HG02943 (cell line): ENCODE data around the gene HGFAC.

Experiments used
- ATAC-seq: cut with Tn5 transposase; IDR thresholded peaks from one replicate; pipeline ENCODE4 v1.9.1; 2021; ENCODE audit warnings: mild to moderate bottlenecking, low read depth, moderate library complexity; ENCODE audit not compliant: unreplicated experiment

The HGFAC gene

DNA sequence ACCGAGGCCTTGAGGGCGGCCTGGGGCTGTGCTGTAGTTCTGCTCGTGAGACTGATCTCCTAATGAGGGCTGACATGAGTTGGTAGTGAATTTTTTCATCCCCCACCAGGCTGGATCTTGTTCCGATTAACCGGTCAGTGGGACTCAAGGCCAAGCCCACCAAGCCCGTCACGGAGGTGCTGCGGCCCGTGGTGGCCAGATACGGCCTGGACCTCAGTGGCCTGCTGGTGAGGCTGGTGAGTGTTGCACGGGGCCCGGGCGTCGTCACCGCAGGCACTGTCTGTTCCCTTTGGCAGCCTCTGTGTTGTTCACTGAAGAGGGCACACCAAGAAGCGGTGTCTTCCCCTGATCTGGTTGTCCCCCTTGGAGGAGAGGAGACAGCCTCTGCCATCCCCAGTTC, 18.4 kb upstream of the HGFAC start:
- ATAC-seq: no peak

DNA sequence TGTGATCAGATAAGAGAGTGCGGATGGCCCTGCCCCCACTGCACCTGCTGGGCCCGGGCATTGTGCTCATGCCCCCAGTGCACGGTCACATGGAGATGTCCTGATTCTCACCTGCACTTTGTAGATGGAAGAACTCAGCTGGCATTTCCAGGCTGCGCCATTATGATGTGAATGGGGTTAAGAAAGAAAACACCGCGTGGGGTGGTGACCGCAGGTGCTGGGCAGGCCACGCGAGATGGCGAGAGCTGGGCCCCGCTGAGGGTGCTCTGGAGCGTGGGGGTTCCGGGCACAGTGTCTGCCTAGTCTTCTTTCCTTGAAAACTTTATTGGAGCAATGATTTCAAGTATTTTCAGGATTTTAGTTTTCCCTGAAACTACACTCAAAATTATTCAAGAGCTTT, 17.8 kb upstream of the HGFAC start:
- ATAC-seq: no peak

DNA sequence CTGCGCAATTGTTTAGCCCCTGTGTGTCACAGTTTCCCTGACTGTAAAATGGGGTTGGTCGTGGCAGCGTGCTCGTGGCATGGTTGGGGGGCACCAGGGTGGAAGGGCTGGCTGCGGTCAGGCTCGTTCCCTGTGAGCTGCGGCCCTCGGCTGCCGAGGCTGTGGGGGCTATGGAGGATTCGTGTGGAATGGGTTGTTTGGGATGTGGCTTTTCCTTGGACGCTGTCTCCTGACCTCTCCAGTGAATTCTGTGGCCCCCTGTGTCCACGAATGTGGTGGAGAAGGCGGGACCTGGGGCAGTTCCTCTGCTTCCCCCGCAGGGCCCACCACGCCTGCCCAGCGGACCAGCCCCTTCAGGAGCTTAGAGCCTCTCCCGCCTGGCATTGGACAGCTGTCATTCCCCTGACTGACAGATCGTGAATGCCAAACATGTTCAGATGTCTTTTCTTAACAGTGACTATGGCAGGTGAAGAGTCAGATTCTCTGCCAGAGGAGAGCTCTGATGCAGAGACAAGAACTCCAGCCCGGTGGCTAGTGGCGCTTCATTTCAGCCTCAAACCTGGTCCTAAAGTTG, 17.2 kb upstream of the HGFAC start:
- ATAC-seq: no peak

DNA sequence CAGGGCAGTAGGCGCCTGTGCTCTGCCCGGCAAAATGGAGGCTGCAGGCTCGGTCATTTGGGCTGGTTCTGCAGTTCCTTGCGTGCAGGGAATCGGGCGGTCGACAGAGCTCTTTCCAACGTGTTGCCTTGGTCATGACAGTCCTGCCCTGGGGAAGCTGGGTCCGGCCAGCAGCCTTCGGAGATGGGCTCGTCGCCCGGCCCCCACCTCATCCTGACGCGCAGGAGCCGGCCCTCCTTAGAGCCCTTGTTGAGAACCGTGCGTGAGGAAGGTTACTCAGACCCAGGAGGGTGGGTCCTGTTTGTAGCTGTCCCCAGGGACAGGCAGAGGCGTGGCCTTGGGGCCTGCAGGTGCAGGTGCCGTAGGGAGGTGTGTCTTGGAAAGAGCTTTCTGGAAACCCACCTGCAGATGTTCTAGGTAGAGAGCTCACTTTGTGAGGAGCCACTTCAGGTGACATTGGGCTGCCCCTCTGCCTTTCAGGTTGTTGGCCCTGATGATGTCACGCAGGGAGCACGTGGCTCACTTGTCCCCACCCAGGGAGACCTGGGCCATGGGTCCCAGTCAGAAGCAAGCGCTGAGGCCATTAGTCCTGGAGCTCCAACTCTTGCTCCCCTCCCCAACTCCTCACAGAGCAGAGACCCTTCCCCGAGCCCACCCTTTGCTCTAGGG, 15.2 kb upstream of the HGFAC start:
- no peak for ATAC-seq

DNA sequence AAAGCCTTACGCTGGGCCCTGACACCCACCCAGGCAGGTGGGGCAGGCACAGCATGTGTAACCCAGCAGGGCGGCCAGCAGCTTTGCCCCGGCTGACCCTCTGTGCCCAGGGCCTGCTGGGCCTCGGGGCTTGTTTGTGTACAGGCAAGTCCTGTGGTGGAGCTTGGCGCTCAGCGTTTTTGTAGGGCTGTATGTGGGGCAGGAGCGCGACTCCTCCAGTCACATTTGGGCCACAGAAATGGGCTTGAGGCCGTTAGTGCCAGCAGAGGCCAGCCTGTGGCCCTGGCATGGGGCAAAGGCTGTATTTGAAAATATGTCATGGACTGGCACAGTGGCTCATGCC, 14.7 kb upstream of the HGFAC start:
- ATAC-seq: no peak

DNA sequence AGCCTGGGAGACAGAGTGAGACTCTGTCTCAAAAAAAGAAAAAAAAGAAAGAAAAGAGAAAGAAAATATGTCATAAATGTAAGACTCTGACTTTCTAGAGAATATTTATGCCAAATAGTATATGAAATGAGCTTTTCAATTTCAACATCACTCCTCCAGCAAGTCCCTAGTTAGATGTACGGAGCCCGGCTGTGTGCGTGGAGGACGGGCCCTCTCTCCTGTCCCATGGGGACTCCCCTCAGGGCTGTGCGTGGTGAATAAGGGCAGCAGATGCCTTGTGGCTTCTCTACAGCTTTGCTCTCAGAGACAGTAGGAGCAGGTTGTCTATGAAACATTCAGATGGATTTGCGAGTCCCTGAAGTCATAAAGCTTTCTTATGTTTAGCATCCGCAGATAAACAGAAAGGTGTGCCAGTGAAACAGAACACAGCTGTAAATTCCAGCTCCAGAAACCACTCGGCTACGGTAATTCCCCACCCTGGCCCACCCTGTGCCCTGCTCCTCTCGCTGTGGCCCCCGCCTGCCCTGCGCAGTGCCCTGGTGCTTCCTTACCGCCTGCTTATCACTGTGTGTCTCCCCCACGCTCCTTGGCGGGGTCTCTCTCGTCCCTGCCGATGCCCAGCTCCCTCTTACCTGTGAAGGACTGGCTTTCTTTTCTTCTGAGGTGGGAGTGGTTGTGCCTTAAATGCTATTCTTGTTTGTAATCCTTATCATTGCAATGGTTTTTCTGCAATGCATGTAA, 13.9 kb upstream of the HGFAC start:
- ATAC-seq: no peak

DNA sequence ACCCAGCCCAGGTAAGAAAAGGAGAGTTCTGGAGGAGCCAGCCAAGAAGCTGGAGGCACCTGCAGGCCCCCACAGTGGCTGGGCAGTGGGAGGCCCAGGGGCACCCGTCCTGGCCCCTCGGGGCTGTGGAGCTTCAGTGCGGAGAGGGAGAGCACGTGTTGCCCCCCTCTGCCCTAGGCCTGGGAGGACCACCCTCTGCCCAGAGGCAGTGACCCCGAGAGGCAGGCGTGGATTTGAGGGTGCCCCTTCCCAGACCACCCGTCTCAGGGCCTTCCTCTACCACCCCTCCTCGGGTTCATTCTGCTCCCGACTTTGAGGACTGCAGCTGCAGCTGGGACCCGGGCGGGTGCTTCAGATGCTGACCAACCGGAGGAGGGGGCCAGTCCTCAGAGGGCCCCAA, 12.1 kb upstream of the HGFAC start:
- ATAC-seq: no peak

DNA sequence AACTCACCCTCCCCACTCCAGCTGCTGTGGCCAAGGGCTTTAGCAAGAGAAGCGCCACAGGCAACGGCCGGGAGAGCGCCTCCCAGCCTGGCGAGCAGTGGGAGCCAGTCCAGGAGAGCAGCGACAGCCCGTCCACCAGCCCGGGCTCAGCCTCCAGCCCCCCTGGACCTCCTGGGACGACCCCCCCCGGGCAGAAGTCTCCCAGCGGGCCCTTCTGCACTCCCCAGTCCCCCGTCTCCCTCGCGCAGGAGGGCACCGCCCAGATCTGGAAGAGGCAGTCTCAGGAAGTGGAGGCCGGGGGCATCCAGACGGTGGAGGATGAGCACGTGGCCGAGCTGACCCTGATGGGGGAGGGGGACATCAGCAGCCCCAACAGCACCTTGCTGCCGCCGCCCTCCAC, 11.2 kb upstream of the HGFAC start:
- no peak for ATAC-seq

DNA sequence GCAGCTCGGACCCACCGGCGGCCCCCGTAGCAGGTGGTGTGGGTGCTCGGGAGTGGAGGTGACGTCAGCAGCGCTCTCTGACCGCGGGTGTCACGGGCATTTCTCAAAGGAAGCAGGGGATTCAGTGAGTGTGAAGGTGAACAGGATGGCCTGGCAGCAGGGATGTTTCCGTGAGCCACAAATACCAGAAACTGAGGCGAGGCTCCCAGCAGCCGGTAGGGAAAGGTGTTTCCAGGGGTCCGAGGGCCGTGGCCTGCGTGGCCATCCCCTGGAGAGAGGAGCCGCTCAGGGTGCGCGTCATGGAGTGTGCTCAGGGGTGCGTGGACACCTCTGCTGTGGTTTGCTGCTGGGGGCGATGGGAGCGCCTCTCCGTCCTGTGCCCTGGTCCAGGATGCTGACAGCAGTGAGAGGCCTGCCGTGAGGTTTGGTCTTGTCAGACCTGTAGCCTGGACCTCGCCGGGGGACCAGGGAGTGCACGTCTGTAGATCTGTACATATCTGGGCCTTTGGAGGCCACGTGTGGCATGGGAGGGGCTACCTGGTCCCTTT, 10.2 kb upstream of the HGFAC start:
- no peak for ATAC-seq

DNA sequence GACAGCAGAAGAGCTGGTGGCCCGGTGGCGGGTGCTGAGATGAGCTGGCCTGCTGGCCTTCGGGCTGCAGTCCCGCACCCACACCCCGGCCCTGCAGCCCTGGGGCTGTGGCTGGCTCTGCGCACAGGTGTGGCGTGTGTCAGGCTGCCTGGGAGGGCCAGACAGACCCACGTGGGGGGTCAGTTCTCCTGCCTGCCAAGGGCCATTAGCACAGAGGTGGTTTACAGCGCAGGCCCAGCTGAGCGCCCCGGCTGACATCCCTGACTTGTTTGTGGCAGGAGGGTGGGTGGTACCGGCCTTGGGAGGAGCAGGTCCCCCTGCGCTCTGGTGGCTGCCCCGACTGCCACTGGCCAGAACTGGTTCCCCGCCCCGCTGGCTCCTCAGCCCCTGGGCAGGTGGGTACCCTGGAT, 9.4 kb upstream of the HGFAC start:
- no peak for ATAC-seq

DNA sequence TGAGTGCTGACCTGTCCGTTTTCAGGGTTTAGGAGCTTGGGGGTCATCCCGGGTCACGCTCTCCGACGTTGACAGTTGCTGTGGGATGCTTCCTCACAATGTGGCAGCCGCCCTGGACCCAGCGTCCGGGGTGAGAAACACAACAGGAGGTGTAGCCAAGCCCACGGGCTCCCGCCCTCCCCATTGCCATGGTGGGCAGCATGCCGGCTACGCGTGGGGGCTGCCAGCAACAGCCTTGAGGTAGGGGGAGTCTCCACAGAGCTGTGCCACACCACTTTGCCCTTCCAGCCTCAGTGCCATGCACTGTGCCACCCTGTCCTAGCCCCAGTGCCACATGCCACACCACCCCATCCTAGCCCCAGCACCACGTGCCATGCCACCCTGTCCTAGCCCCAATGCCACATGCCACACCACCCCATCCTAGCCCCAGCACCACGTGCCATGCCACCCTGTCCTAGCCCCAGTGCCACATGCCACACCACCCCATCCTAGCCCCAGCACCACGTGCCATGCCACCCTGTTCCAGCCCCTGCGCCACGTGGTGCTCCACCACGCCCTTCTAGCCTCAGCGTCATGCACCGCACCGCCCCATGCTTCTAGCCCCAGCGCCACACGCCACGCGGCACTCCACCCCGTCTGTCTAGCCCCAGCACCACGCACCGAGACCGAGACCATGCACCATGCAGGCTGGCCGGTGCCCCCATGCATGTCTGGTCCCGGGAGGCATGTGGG, 8.5 kb upstream of the HGFAC start:
- no peak for ATAC-seq

DNA sequence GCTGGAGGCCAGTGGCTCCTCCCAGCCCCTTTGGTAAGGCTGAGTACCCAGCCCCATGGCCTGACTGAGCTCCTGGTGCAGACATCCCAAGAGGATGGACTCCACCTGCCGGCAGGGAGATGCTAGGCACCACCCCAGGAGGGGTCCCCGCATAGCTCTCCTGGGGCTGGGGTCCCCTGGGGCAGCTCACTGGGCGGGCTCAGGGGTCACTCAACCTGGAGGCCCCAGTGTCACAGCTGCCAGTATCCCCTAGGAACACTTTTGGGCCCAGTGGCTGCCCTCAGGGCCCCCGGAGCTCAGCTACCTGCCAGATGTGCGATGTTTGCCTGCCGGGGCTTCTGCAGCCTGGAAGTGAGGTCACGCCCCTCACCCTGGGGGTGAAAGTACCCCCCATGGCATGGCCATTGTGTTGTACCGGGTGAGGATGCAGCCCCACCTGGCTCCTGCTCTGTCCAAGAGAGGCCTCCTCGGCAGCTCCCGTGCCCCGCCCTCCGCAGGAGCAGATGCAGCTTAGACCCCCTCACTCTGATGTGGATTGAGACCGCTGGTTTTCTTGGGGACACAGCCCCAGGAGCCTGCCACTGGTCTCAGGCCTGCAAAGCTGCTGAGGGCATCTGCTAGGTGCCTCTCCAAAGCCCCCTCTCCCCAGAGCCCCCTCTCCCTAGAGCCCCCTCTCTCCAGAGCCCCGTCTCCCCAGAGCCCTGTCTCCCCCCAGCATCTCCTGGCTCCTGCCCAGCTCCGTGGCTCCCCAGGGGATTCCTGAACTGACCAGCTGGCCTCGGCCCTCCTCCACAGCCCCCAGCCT, 6.7 kb upstream of the HGFAC start:
- no peak for ATAC-seq

DNA sequence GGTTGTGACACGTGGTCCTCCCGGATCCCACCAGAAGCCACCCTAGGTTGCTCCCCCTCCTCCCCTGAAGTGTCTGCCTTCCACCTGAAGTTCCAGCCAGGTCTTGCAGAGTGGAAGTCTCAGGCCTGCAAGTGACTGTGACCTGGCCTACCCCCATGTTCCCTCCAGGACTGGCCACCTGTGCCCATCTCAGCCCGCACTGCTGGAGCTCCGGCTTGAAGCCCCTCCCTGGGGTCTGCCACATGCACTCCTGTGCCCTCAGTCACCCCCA, 6.1 kb upstream of the HGFAC start:
- ATAC-seq: no peak

DNA sequence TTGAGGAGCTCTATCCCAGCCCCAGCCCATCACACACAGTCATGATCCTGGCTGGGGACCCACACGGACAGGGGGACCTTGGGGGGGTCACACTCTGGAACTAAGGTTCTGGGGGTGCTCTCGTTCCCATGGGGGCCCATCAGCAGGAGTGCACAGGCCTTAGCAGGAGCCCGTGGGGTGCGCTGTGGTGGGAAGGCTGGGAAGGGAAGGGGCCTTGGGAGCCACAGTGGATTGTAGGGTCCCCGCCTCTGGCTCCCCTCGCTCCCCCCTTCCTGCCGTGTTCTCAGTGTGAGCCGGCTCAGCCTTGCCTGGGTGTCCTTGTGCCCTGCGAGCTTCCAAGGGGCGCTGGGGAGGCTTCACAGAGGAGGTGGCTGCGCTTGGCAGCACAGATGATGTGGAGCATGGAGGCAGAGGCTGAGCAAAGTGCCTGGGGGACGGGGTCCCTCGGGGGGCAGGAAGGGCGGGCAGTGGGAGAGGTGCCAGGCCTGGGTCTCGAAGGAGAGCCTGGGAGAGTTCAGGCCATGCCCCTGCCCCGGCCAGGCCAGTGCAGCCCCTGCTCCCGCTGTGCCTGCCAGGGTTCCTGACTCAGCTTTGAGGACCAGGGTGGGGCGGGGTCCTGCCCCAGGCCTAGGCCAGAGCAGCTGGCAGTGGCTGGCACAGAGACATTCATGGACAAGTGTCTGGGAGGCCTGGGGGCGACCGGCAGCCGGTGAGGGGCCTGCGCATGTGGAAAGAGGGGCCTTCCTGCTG, 5.5 kb upstream of the HGFAC start:
- no peak for ATAC-seq

DNA sequence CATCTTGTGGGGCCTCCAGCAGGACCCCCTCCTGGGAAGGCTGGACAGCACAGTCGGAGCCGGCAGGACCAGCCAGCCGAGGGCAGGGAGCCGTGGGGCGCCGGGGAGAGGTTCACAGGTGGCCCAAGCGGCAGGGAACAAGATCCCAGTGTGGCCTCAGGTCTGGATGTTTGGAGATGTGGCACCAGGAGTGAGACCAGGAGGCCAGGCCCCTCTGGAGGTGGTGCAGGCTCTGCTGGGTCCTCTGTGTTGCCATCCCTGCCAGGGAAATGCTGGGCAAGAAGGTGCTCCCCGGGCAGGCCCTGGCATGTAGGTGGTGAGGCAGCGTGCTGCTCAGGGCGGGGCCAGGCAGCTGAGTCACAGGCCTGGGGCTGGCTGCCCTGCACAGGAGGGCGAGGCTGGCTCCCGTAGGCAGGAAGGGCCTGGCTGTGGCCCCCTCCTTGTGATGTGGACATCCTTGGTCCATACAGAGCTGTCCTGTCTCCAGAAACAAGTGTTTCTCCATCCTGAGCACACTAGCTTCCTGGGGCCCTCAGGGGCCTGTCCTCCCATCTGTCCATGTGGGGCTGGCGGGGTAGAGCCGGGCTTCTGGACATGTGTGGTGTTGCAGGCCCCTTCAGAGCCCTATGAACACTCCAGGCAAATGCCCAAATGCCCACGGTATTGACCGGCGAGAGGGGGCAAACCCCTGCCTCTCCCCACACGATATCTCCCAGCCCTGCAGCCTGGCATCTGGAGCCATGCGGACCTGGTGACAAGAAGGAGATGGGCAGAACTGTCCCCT, 4.8 kb upstream of the HGFAC start:
- no peak for ATAC-seq

DNA sequence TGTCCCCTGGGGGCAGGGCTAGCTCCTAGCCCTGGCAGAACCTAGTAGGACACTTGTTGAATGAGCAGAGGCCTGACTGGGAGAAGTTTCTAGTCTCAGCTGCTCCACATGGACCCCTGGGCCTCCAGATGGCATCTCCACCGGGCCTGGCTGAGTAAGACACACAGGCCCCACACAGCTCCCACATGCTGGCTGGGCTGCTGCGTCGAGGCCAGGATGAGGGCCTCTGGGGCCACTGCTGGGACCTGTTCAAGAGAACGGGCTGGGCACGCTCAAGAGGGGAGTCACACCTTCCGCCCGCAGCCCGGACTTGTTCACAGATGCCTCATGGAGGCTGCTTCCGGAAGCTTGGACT, 4.2 kb upstream of the HGFAC start:
- no peak for ATAC-seq

DNA sequence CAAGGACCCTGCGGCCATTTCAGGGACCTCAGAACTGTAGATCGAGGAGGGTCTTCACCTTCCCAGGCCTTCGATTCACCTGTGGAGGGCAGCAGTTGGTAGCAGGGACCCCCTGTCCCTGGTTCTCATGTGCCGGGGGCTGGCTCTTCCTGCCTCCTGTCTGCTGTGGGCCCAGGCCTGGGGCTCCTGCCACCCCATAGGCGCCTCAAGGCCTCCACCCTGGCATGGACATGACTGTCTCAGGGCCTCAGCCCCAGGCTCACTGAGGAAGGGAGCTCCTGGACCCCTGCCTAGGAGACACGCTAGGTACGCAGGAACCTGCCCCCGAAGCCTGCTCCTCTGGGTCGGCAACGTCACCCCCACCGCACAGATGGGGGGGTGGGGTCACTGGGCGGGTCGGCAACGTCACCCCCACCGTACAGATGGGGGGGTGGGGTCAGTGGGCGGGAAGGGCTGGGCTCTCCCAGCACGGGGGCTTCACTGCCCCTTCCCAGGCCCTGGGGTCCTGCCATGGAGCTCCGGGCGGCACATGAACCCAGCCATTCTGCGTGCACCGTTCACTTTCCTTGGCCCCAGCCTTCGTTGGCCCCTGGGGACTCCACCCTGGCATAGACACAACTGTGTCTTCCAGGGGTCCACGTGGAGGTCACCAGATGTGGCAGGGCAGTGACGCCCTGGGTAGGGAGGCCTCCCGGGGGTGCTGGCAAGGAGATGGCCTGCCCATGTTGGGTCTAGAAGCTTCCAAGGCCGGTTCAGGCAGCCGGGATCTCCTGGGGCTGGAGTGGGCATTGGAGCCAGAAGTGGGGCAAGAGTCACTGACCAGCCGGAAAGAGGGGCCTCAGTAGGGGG, 3.5 kb upstream of the HGFAC start:
- no peak for ATAC-seq

DNA sequence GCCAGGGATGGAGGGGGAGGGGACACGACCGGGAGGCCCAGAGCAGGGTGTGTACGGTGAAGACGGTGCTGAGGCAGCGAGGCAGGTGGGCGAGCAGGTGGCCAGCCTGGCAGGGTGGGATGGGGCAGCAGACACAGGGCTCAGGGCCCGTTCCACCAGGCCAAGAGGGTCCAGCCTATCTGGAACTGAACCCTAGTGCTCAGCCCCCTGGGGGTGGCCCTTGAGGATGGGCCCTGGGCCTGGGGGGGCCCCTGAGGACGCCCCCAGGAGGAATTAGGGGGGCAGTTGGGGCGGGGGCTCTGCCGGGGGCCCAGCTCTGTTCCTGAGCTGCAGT, 3.0 kb upstream of the HGFAC start:
- no peak for ATAC-seq

DNA sequence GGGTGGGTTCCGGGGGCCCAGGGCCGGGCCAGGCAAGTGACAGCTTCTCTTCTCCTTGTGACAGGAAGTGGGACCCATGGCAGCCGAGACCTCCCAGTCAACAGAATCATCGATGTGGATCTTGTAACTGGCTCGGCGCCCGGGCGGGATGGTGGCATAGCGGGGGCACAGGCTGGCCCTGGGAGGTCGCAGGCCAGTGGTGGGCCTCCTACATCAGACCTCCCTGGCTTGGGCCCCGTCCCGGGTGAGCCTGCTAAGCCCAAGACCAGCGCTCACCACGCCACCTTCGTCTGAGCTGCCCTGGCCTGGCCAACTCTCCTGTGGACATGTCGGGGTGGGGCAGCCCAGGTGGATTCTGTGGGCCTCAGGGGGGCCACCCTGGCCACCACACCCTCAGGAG, 2.4 kb upstream of the HGFAC start:
- no peak for ATAC-seq
